SK-N-MC (cell line): ENCODE measurements around the gene KCND2.

Experiments used
- EZH2 ChIP-seq: fragments of 200-600 bp; sonication (generic); IDR thresholded peaks from one replicate; pipeline ENCODE4 v1.6.1; 2017; ENCODE audit warnings: antibody characterized with exemption
- FOXP2 ChIP-seq: optimal IDR thresholded peaks from 2 replicates; pipeline ENCODE3; 2011; ENCODE audit warnings: mild to moderate bottlenecking, moderate library complexity; ENCODE audit not compliant: insufficient read depth; ENCODE audit errors: extremely low read length, control extremely low read depth
- POLR2AphosphoS5 ChIP-seq: IDR thresholded peaks from 2 replicates; pipeline ENCODE4 v1.6.1; 2012; ENCODE audit warnings: mild to moderate bottlenecking, low read depth, low read length, borderline replicate concordance

GRCh38 chr7:120226188-120226587 is 46.8 kb upstream of the KCND2 start:
- TF ChIP-seq EZH2, result no peak
- TF ChIP-seq POLR2AphosphoS5, result no peak
- no peak for TF ChIP-seq FOXP2
